Fibroblast of upper back skin (primary cell): ENCODE measurements around the gene HSPBAP1.
A peak's percentile ranks its signal among the peaks of the same experiment; 100 is the strongest.
"Not testable (repeated sequence)": the region's sequence is repeated elsewhere in the genome, so short reads cannot be mapped to it uniquely, and the experiment has no call there.

Experiments
- DNase-seq: peaks from one replicate; pipeline ENCODE4 v3.0.0-alpha.2; 2013

Gene HSPBAP1

DNA sequence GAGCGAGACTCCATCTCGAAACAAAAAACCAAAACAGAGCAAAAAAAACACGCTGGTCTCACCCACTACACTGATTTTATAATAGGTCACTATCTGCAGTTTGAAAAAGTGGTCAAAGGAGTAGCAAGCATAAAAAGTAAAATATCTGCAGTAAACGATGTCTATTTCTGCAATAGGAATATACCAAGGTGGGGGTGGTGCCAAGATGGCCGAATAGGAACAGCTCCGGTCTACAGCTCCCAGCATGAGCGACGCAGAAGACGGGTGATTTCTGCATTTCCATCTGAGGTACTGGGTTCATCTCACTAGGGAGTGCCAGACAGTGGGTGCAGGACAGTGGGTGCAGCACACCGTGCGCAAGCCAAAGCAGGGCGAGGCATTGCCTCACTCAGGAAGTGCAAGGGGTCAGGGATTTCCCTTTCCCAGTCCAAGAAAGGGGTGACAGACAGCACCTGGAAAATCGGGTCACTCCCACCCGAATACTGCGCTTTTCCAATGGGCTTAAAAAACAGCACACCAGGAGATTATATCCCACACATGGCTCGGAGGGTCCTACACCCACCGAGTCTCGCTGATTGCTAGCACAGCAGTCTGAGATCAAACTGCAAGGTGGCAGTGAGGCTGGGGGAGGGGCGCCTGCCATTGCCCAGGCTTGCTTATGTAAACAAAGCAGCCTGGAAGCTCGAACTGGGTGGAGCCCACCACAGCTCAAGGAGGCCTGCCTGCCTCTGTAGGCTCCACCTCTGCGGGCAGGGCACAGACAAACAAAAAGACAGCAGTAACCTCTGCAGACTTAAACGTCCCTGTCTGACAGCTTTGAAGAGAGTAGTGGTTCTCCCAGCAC lies 60.7 kb downstream of the HSPBAP1 start:
- DNase-seq = not testable (repeated sequence)

GRCh38 chr3:122730240-122730639 lies 63.4 kb downstream of the HSPBAP1 start:
- no peak for DNase-seq

DNA sequence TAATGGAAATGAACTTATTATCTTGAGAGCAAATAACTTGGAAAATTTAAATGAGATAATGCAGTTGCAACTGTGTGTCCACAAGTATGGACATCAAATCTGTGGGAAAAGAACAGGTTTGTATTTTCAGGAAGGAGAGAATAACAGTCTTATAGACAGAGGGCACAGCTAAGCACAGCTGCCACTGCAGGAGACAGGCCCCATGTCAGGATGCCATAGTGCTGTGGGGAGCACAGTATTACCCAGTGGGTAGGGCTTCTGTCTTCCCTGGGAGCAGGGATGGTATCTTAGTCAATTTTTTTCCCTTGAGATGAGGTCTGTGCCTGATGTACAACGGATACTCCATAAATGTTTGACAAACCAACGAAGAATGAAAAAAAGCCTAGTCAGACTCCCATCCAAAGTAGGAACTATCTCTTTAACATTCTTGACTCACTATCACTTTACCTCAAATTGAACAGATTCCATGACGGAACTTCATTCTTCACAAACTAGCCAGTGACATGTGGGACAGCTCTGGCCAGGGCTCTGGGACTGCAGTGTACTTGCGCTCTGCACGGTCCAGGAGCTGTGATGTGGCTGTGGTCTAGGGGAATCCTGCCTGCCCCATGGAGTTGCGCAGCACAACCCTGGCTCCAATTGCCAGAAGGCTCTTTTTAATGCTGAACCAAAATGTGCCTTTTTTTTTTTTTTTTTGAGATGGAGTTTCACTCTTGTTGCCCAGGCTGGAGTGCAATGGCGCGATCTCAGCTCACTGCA lies 64.7 kb downstream of the HSPBAP1 start:
- DNase-seq = no peak

- DNase-seq = no peak
Measured at GRCh38 chr3:122728186-122728585, 65.4 kb downstream of the HSPBAP1 start.

- DNase-seq = no peak
Measured at GRCh38 chr3:122727766-122728165, 65.9 kb downstream of the HSPBAP1 start.

DNA sequence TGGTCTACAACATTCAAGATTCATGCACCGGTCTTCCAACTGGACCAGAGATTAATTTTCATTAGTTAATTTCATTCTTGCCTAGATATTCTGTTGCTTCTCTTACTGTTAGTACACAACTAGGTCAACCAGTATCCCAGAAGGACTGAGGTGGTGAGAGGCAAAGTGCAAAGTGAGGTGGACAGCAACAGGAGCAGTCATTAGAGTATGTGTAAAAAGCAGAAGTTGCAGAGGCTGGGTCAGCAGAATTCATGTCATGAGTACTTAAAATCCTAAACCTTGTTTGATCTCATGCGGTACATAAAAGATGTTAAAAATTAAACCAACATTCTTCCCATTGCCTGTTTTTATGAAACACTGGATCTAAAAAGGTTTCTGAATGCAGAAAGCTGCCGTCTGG lies 66.3 kb downstream of the HSPBAP1 start:
- no peak for DNase-seq

DNA sequence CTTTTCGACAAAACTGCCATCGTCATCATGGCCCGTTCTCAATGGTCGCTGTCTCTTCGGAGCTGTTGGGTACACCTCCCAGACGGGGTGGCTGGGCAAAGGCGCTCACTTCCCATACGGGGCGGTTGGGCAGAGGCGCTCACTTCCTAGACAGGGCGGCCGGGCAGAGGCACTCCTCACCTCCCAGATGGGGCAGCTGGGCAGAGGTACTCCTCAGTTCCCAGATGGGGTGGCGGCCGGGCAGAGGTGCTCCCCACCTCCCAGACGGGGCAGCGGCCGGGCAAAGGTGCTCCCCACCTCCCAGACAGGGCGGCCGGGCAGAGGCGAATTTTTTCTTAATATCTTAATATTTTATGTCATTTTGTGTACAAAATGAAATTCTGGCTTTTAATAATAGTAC lies 68.5 kb downstream of the HSPBAP1 start:
- DNase-seq = no peak

- DNase-seq = no peak
Measured at GRCh38 chr3:122719273-122719921, 74.2 kb downstream of the HSPBAP1 start.

DNA sequence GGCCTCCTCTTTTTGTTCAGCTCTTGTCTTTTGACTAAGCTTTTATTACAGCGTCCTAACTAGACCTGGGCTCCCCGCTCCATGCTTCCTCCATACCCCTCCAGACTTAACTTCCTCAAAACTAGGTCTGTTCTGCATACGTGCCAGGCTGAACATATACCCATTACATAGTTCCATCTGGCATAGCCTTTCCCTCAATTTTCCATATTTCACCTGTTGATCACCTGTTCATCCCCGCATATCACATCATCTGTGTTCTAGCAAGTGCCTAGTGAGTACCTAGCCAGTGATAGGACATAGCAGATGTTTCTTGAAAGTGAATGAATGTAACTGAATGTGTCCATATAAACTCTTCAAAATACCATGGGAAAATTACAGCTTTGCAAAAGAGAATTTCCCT lies 77.0 kb downstream of the HSPBAP1 start:
- no peak for DNase-seq

DNA sequence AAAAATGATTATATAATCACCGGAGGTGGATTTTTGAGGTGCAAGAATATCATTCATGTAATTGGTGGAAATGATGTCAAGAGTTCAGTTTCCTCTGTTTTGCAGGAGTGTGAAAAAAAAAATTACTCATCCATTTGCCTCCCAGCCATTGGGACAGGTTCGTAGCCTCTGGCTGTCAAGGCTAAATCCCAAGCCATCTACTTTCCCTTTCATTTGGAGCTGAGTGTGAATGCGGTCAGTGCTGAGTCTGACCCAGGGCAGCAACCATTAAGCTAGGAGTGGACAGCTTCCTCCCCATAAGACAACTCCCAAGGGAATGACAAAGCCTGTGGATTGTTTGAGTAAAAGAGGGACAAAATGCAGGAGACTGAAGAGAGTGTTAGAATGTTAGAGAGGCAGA lies 79.4 kb downstream of the HSPBAP1 start:
- DNase-seq = no peak

DNA sequence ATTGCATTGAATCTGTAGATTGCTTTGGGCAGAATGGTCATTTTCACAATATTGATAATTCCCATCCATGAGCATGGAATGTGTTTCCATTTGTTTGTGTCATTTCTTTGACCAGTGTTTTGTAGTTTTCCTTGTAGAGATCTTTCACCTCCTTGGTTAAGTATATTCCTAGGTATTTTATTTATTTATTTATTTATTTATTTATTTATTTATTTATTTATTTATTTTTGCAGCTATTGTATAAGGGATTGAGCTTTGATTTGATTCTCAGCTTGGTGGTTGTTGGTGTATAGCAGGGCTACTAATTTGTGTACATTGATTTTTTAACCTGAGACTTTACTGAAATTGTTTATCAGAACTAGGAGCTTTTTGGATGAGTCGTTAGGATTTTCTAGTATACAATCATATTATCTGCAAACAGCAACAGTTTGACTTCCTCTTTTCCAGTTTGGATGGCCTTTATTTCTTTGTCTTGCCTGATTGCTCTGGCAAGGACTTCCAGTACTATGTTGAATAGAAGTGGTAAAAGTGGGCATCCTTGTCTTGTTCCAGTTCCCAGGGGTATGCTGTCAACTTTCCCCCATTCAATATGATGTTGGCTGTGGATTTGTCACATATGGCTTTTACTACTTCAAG lies 82.9 kb downstream of the HSPBAP1 start:
- not testable (repeated sequence) for DNase-seq

- no peak for DNase-seq
Measured at GRCh38 chr3:122705379-122705778, 88.3 kb downstream of the HSPBAP1 start.

DNA sequence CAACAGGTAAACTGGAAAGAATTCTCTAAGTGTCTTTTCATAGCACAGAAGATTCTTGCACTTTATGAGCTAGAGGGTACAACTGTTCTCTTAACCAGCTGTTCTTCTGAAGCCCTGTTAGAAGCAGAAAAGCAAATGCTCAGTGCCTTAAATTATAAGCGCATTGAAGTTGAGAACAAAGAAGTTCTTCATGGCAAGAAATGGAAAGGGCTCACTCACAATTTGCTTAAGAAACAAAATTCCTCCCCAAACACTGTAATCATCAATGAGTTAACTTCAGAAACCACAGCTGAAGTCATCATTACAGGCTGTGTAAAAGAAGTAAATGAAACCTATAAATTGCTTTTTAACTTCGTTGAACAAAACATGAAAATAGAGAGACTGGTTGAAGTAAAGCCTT lies 93.4 kb downstream of the HSPBAP1 start:
- no peak for DNase-seq

DNA sequence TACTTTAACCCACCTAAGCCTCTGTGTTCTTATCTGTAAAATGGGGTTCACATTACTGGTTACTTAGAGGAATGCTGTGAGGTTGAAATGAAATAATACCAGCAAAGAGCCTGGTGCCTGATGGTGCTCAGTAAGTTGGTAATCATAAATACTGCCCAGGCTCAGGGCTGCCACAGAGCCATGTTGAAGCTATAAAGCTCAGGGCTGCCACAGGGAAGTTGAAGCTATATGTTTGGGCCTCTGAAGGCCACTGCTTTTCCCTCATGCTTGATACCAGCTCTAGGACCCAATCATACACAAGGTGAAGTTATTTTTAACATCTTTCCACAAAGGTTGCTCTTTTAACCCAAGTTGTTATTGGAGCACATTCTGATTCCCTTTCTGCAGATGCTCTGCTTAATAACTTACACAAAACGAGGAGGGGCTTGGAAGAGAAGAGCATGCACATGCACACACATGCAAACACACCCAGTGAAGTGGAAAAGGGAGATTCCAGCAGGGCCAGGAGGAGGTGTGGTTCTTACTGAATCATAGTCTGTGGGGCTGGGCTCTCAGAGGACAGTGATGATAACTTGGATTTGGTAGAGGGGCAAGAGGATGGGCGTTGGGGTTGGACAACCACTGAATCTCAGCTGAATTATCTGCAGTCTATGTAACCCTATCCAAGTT lies 95.5 kb downstream of the HSPBAP1 start:
- no peak for DNase-seq

DNA sequence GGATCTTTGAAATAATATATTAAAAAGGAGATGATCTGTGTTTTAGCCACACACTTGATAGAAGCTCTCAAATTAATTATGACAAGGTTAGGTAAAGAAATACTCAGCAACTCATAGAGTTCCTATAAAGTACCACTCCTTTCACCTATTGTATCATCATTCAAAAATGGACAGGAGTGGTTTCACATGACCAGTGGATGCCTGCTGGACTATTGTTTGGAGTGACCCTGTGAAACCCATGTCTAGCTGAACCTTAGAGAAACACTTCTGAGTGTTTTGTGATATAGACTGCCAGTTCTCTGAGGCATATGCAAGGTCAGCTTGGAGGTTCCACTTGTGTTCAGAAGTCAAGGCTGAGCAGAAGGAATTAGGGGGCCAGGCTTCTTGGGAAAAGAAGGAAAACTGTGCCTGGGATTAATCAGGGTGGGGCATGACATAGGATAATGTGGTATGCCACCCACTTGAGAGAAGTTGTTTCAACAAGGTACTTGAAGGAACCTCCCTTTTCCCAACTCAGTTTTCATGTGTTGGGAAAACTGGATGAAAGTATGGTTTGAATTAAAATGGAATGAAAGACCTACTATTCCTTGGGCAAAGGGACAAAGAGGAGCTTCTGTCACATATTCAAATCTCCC lies 97.6 kb downstream of the HSPBAP1 start:
- no peak for DNase-seq

DNA sequence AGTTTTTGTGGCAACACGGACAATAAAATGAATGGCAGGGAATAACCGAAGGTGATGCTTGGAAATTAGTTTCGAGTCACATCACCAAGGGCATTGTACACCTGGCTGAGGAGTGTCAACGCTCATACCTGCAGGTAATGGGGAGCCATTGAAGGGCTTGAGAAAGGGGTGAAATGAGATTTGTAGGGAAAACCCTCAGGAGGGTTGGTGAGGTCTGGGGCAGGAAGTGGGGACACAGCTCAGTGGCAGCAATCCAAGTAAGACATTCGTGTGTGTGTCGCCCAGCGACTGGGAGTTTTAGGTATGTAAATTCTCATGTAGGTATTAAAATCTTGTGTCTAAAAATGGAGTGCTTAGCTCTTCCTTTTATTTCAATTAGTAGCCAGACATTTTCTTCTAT lies 98.7 kb downstream of the HSPBAP1 start:
- DNase-seq = no peak

DNA sequence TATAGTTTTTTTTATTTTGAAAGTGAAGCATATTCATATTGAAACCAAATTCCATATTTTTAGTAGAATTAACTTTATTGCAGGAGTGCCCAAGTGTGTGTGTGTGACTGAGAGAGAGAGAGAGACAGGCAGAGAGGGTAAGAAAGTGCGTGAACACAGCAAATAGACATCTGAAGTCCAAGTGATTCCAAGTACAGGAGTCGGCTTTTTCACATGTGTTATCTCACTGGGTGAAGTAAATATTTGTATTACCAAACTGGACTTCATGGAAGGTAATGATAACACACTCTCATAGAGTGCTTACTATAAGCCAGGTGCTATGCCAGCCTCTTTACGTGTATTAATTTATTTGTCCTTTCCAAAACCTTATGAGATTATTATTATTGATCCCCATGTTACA lies 101.0 kb downstream of the HSPBAP1 start:
- DNase-seq = no peak

- DNase-seq = peak; percentile 40
Measured at GRCh38 chr3:122691195-122691594, 102.4 kb downstream of the HSPBAP1 start.

DNA sequence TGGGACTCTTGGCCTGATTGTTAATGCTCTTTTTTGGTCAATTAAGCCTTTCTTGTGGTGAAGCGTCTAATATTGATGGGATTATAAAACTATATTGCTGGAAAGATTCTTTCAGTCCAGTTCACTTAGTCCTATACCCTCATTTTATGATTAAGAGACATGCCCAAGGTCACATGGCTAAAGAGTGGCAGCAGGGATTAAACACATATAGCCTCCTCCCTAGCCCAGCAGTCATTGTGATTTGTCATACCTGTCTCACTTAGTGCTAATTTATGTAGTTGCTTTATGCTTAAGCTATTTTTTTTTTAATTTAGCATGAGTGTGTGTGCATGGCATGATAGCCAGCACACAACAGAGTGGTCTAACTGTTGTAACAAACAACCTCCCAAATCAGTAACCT lies 103.5 kb downstream of the HSPBAP1 start:
- DNase-seq = no peak
